Right lobe of liver (tissue), 6 donors: Measurements from ENCODE around the gene COL4A1. TPM values are rescaled to one million over a fixed set of nuclear protein-coding genes. Genes with fewer than 3 reads are reported as not detected.
A peak's percentile ranks its signal among the peaks of the same experiment; 100 is the strongest.

Experiments
- ATAC-seq, 4 donors: fragments of 200-7000 bp; cut with Tn5 transposase; one replicate each; pipeline ENCODE4 v1.9.1; 2020; ENCODE audit warnings: mild to moderate bottlenecking in 4 of 4, moderate library complexity in 4 of 4
- DNase-seq, 3 donors: peaks; one replicate each; pipeline ENCODE4 v3.0.0-alpha.2; 2020
- H3K27ac ChIP-seq, 3 donors: fragments of 200-600 bp; one replicate each; pipeline ENCODE4 v1.8.0; 2022
- H3K27me3 ChIP-seq, 2 donors: fragments of 200-600 bp; one replicate each; pipeline ENCODE4 v1.8.0; 2022
- H3K36me3 ChIP-seq, 4 donors: fragments of 200-600 bp; sonication (generic) in 1 of 4; one replicate each; pipeline versions ENCODE4 v1.5.1 to v1.8.0; 2017 to 2022; ENCODE audit warnings: control low read depth in 1 of 4
- H3K4me1 ChIP-seq, 4 donors: fragments of 200-600 bp; sonication (generic) in 1 of 4; one replicate each; pipeline versions ENCODE4 v1.5.1 to v1.8.0; 2017 to 2022; ENCODE audit warnings: control low read depth in 1 of 4
- H3K4me3 ChIP-seq, 3 donors: fragments of 200-600 bp; one replicate each; pipeline ENCODE4 v1.8.0; 2022
- H3K9me3 ChIP-seq, 4 donors: fragments of 200-600 bp; sonication (generic) in 1 of 4; one replicate each; pipeline versions ENCODE4 v1.5.1 to v1.8.0; 2017 to 2022; ENCODE audit warnings: control low read depth in 1 of 4
- CTCF ChIP-seq, 4 donors: fragments of 200-600 bp in 3 of 4; fragments of 450-650 bp in 1 of 4; IDR thresholded peaks; one replicate each; pipeline versions ENCODE4 v1.5.1 to v1.8.0; 2016 to 2022; ENCODE audit warnings: antibody characterized with exemption in 4 of 4, mild to moderate bottlenecking in 2 of 4
- POLR2A ChIP-seq: fragments of 450-650 bp; IDR thresholded peaks from one replicate; pipeline ENCODE4 v1.6.1; 2017; ENCODE audit warnings: antibody characterized with exemption, mild to moderate bottlenecking
- WGBS: methylation state at CpG from one replicate; pipeline ENCODE4 v1.1.6; 2018; ENCODE audit warnings: low coverage, low lambda C conversion rate; ENCODE audit not compliant: insufficient coverage; ENCODE audit errors: missing lambda C conversion rate; 5-methylcytosine and 5-hydroxymethylcytosine counted together
- intact Hi-C, 2 donors: fragments of 100-400 bp; cut with DNase I; formaldehyde crosslinking; loops; one replicate each; pipeline versions ENCODE4 v1.11.2 to v1.14.1; 2022
- total RNA-seq, 6 experiments: library from RNA; depleted of rRNA in 2 of 6; stranded (reverse); fragments of >200 nt in 2 of 6; fragmentation: NEBNext Ultra II Directional in 3 of 6; extraction: Animal tissue kit (Norgen Biotek cat#: 25700) in 3 of 6; gene quantifications; one replicate each; pipeline versions ENCODE4 v1.1.0 to v1.2.4, GENCODE V29; 2016 to 2023
- donor health status: DM: no; HTN: yes; CAD: no.
- donor health status: DM: no; HTN: no; CAD: no.
- donor health status: DM: no; HTN: no; CAD: no.
- donor health status: DM: no; HTN: yes; CAD: no.
- donor health status: DM: no; HTN: yes; CAD: no.

The COL4A1 gene
- total RNA-seq, 6 experiments from 2014 or later: 8.0 to 89.8 (median 41.1) TPM

GRCh38 chr13:110201114-110201513 is 105.8 kb downstream of the COL4A1 start:
- WGBS: 59% methylated on average over 3 of the region's 4 CpGs
- no peak overlapping the region for H3K4me3 ChIP-seq
- no peaks in the 10 kb centered on the region for H3K36me3 ChIP-seq
- no peak for TF ChIP-seq CTCF (IDR thresholded peaks at IDR 0.05)
- TF ChIP-seq POLR2A: no peak
- H3K27me3 ChIP-seq: no peaks in the 10 kb centered on the region
- intact Hi-C loops: no loop called here
- no peaks in the 10 kb centered on the region for H3K4me1 ChIP-seq
- H3K27ac ChIP-seq: no peak overlapping the region
- DNase-seq (peak in 1 of 3 donors; percentile 19), ATAC-seq (no peak)
- H3K9me3 ChIP-seq: no peaks in the 10 kb centered on the region

GRCh38 chr13:110200276-110200870 is 106.6 kb downstream of the COL4A1 start:
- ATAC-seq: peak in 1 of 4 donors; percentile 21
- intact Hi-C loops: no loop called here
- TF ChIP-seq CTCF (IDR thresholded peaks at IDR 0.05) (no peak), POLR2A (no peak)
- DNase-seq: peak in 1 of 3 donors; percentile 39
- H3K36me3 ChIP-seq: no peaks in the 10 kb centered on the region
- H3K27me3 ChIP-seq: no peaks in the 10 kb centered on the region
- H3K4me1 ChIP-seq: no peaks in the 10 kb centered on the region
- H3K9me3 ChIP-seq: no peaks in the 10 kb centered on the region
- no peak overlapping the region for H3K27ac ChIP-seq
- no peak overlapping the region for H3K4me3 ChIP-seq
- WGBS: 61% methylated on average over 11 of the region's 12 CpGs

GRCh38 chr13:110199046-110199831 is 107.7 kb downstream of the COL4A1 start:
- ATAC-seq: peak in 3 of 4 donors; percentile 18 to 38 (median 35)
- Histone ChIP-seq H3K4me3 (no peak overlapping the region), H3K9me3 (no peaks in the 10 kb centered on the region), H3K27me3 (no peaks in the 10 kb centered on the region), H3K27ac (no peak overlapping the region), H3K36me3 (no peaks in the 10 kb centered on the region), H3K4me1 (no peaks in the 10 kb centered on the region)
- WGBS: 42% methylated on average over 16 of the region's 18 CpGs
- DNase-seq: peak in 1 of 3 donors; percentile 42
- intact Hi-C loops: no loop called here
- TF ChIP-seq POLR2A (no peak), CTCF (IDR thresholded peaks at IDR 0.05) (no peak)

- H3K4me3 ChIP-seq: no peak overlapping the region
- DNase-seq (no peak), ATAC-seq (no peak)
- H3K9me3 ChIP-seq: no peaks in the 10 kb centered on the region
- intact Hi-C loops: no loop called here
- no peak overlapping the region for H3K27ac ChIP-seq
- WGBS: 61% methylated on average over 4 of the region's 4 CpGs
- H3K4me1 ChIP-seq: no peaks in the 10 kb centered on the region
- H3K36me3 ChIP-seq: no peaks in the 10 kb centered on the region
- no peaks in the 10 kb centered on the region for H3K27me3 ChIP-seq
- TF ChIP-seq POLR2A (no peak), CTCF (IDR thresholded peaks at IDR 0.05) (no peak)
Observed at GRCh38 chr13:110197471-110197870, 109.5 kb downstream of the COL4A1 start.
